Measurements from ENCODE around the gene CCDC34.

The CCDC34 gene

GRCh38 chr11:27408246-27408800 is 45.3 kb upstream of the CCDC34 start:
- no peak for DNase-seq (ENCODE audit: low read depth)
- no peak for TF ChIP-seq CTCF (IDR thresholded peaks at IDR 0.05; ENCODE audit: control insufficient read depth, insufficient read depth, low read depth, low read length, missing control alignments)
- H3K4me3 ChIP-seq (ENCODE audit: control insufficient read depth, low read depth, low read length) = no peak overlapping the region

GRCh38 chr11:27406498-27407354 is 43.7 kb upstream of the CCDC34 start:
- H3K4me3 ChIP-seq (ENCODE audit: control insufficient read depth, low read depth, low read length) = no peak overlapping the region
- no peak for TF ChIP-seq CTCF (IDR thresholded peaks at IDR 0.05; ENCODE audit: control insufficient read depth, insufficient read depth, low read depth, low read length, missing control alignments)
- DNase-seq (ENCODE audit: low read depth) = no peak

GRCh38 chr11:27405134-27405533 is 42.1 kb upstream of the CCDC34 start:
- no peak for TF ChIP-seq CTCF (IDR thresholded peaks at IDR 0.05; ENCODE audit: control insufficient read depth, insufficient read depth, low read depth, low read length, missing control alignments)
- H3K4me3 ChIP-seq (ENCODE audit: control insufficient read depth, low read depth, low read length) = no peak overlapping the region
- no peak for DNase-seq (ENCODE audit: low read depth)

- DNase-seq (ENCODE audit: low read depth) = no peak
- no peak overlapping the region for H3K4me3 ChIP-seq (ENCODE audit: control insufficient read depth, low read depth, low read length)
- no peak for TF ChIP-seq CTCF (IDR thresholded peaks at IDR 0.05; ENCODE audit: control insufficient read depth, insufficient read depth, low read depth, low read length, missing control alignments)
Measured at GRCh38 chr11:27404427-27404826, 41.4 kb upstream of the CCDC34 start.

- no peak overlapping the region for H3K4me3 ChIP-seq (ENCODE audit: control insufficient read depth, low read depth, low read length)
- DNase-seq (ENCODE audit: low read depth) = no peak
- no peak for TF ChIP-seq CTCF (IDR thresholded peaks at IDR 0.05; ENCODE audit: control insufficient read depth, insufficient read depth, low read depth, low read length, missing control alignments)
Measured at GRCh38 chr11:27403195-27403594, 40.2 kb upstream of the CCDC34 start.

GRCh38 chr11:27402450-27402849 is 39.4 kb upstream of the CCDC34 start:
- TF ChIP-seq CTCF (IDR thresholded peaks at IDR 0.05; ENCODE audit: control insufficient read depth, insufficient read depth, low read depth, low read length, missing control alignments) = no peak
- H3K4me3 ChIP-seq (ENCODE audit: control insufficient read depth, low read depth, low read length) = no peak overlapping the region
- DNase-seq (ENCODE audit: low read depth) = no peak
